ENCODE measurements around the gene OAT. TPM values are rescaled to one million over a fixed set of nuclear protein-coding genes. Genes with fewer than 3 reads are reported as not detected.

The OAT gene
- total and polyA plus RNA-seq, 4 donors: 25.1 to 255 (median 69.1) TPM

DNA sequence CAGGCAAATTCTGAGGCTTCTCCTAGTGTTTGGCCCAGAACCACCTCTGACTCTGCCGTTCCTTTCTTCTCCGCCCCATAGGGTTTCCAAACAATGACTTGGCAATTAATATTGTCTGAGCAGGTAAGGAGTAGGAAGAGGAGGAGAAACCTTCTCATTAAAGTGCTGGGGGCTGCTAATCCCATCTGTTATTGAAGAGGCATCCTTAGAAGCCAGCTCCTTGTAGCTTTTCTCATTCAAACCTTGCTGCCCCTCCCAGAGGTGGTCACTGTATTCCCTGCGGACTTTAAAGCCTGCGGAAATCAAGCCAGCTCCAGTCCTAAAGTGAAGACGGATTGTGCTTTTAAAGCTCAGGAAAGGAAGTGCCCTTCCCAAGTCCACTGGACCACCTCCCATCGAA lies 32.6 kb upstream of the OAT start:
- no peak overlapping the region for H3K4me3 ChIP-seq (ENCODE audit: low read depth in 1 of 3, low read length in 3 of 3)
- no peaks in the 10 kb centered on the region for H3K36me3 ChIP-seq (ENCODE audit: control insufficient read depth in 4 of 4, insufficient read depth in 3 of 4, low read depth in 1 of 4, low read length in 3 of 4)
- no peak for TF ChIP-seq SP1 (IDR thresholded peaks at IDR 0.05)
- TF ChIP-seq TAF1 (conservative IDR thresholded peaks at IDR 0.05): no peak
- no peak for TF ChIP-seq HNF4A (conservative IDR thresholded peaks at IDR 0.05)
- TF ChIP-seq RAD21 (IDR thresholded peaks at IDR 0.05): no peak
- TF ChIP-seq YY1 (IDR thresholded peaks at IDR 0.05): no peak
- no peak for TF ChIP-seq RXRA (IDR thresholded peaks at IDR 0.05)
- no peak for TF ChIP-seq NR2F2 (IDR thresholded peaks at IDR 0.05)
- TF ChIP-seq GABPA (IDR thresholded peaks at IDR 0.05 in 1 of 2, conservative IDR thresholded peaks at IDR 0.05 in 1 of 2): no peak
- TF ChIP-seq, protein P1, sequence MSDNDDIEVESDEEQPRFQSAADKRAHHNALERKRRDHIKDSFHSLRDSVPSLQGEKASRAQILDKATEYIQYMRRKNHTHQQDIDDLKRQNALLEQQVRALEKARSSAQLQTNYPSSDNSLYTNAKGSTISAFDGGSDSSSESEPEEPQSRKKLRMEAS (IDR thresholded peaks at IDR 0.05): no peak
- no peak for TF ChIP-seq FOXA2 (IDR thresholded peaks at IDR 0.05)
- TF ChIP-seq HNF4G (IDR thresholded peaks at IDR 0.05): no peak
- no peak for TF ChIP-seq CTCF (IDR thresholded peaks at IDR 0.05; ENCODE audit: low read depth, low read length, missing input control)
- no peak overlapping the region for H3K27ac ChIP-seq (ENCODE audit: low read depth in 1 of 2, low read length in 2 of 2)
- DNase-seq (ENCODE audit: low spot score): no peak
- H3K27me3 ChIP-seq (ENCODE audit: control insufficient read depth in 4 of 4, insufficient read depth in 4 of 4, low read length in 3 of 4): peaks cover 5 to 31% (median 20%) of the 10 kb centered on the region in 4 donors
- no peak overlapping the region for H3K9ac ChIP-seq (ENCODE audit: low read depth in 1 of 2, low read length in 2 of 2)
- H3K4me1 ChIP-seq (ENCODE audit: control insufficient read depth in 4 of 4, insufficient read depth in 4 of 4, low read length in 3 of 4): peaks cover 9 to 28% (median 20%) of the 10 kb centered on the region in 4 donors
- 43% methylated on average over 6 of the region's 6 CpGs for WGBS
- H3K9me3 ChIP-seq (ENCODE audit: control insufficient read depth in 4 of 4, low read length in 3 of 4): no peaks in the 10 kb centered on the region

DNA sequence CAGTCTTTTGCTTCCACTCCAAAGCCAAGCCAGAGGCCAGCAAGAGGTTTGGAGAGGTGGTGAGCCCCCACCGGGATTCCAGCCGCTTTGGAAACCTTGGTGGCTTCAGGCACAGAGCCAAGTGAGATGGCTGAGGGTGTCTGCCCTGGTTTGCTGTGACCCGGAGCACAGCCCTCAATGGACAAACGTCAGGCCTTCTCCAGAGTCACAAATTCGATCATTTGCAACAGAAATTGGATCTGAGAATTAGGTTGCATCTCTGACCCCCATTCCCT lies 32.0 kb upstream of the OAT start:
- Histone ChIP-seq H3K4me1 (ENCODE audit: control insufficient read depth in 4 of 4, insufficient read depth in 4 of 4, low read length in 3 of 4) (peaks cover 9 to 28% (median 20%) of the 10 kb centered on the region in 4 donors), H3K9ac (ENCODE audit: low read depth in 1 of 2, low read length in 2 of 2) (no peak overlapping the region), H3K27me3 (ENCODE audit: control insufficient read depth in 4 of 4, insufficient read depth in 4 of 4, low read length in 3 of 4) (peaks cover 5 to 31% (median 20%) of the 10 kb centered on the region in 4 donors), H3K9me3 (ENCODE audit: control insufficient read depth in 4 of 4, low read length in 3 of 4) (no peaks in the 10 kb centered on the region), H3K4me3 (ENCODE audit: low read depth in 1 of 3, low read length in 3 of 3) (no peak overlapping the region), H3K27ac (ENCODE audit: low read depth in 1 of 2, low read length in 2 of 2) (no peak overlapping the region), H3K36me3 (ENCODE audit: control insufficient read depth in 4 of 4, insufficient read depth in 3 of 4, low read depth in 1 of 4, low read length in 3 of 4) (no peaks in the 10 kb centered on the region)
- TF ChIP-seq NR2F2 (IDR thresholded peaks at IDR 0.05) (no peak), RXRA (IDR thresholded peaks at IDR 0.05) (no peak), GABPA (IDR thresholded peaks at IDR 0.05 in 1 of 2, conservative IDR thresholded peaks at IDR 0.05 in 1 of 2) (no peak), FOXA1 (IDR thresholded peaks at IDR 0.05) (no peak), HNF4A (conservative IDR thresholded peaks at IDR 0.05) (no peak), HNF4G (IDR thresholded peaks at IDR 0.05) (no peak), EGR1 (IDR thresholded peaks at IDR 0.05; ENCODE audit: low read depth in 2 of 2) (no peak), FOXA2 (IDR thresholded peaks at IDR 0.05) (no peak), RAD21 (IDR thresholded peaks at IDR 0.05) (no peak), ATF3 (IDR thresholded peaks at IDR 0.05) (no peak), JUND (IDR thresholded peaks at IDR 0.05) (no peak), YY1 (IDR thresholded peaks at IDR 0.05) (no peak), CTCF (IDR thresholded peaks at IDR 0.05; ENCODE audit: low read depth, low read length, missing input control) (no peak), TAF1 (conservative IDR thresholded peaks at IDR 0.05) (no peak), SP1 (IDR thresholded peaks at IDR 0.05) (no peak)
- TF ChIP-seq, protein P2, sequence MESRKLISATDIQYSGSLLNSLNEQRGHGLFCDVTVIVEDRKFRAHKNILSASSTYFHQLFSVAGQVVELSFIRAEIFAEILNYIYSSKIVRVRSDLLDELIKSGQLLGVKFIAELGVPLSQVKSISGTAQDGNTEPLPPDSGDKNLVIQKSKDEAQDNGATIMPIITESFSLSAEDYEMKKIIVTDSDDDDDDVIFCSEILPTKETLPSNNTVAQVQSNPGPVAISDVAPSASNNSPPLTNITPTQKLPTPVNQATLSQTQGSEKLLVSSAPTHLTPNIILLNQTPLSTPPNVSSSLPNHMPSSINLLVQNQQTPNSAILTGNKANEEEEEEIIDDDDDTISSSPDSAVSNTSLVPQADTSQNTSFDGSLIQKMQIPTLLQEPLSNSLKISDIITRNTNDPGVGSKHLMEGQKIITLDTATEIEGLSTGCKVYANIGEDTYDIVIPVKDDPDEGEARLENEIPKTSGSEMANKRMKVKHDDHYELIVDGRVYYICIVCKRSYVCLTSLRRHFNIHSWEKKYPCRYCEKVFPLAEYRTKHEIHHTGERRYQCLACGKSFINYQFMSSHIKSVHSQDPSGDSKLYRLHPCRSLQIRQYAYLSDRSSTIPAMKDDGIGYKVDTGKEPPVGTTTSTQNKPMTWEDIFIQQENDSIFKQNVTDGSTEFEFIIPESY (IDR thresholded peaks at IDR 0.05): no peak
- TF ChIP-seq, protein P1 (IDR thresholded peaks at IDR 0.05): no peak
- TF ChIP-seq, protein P3, sequence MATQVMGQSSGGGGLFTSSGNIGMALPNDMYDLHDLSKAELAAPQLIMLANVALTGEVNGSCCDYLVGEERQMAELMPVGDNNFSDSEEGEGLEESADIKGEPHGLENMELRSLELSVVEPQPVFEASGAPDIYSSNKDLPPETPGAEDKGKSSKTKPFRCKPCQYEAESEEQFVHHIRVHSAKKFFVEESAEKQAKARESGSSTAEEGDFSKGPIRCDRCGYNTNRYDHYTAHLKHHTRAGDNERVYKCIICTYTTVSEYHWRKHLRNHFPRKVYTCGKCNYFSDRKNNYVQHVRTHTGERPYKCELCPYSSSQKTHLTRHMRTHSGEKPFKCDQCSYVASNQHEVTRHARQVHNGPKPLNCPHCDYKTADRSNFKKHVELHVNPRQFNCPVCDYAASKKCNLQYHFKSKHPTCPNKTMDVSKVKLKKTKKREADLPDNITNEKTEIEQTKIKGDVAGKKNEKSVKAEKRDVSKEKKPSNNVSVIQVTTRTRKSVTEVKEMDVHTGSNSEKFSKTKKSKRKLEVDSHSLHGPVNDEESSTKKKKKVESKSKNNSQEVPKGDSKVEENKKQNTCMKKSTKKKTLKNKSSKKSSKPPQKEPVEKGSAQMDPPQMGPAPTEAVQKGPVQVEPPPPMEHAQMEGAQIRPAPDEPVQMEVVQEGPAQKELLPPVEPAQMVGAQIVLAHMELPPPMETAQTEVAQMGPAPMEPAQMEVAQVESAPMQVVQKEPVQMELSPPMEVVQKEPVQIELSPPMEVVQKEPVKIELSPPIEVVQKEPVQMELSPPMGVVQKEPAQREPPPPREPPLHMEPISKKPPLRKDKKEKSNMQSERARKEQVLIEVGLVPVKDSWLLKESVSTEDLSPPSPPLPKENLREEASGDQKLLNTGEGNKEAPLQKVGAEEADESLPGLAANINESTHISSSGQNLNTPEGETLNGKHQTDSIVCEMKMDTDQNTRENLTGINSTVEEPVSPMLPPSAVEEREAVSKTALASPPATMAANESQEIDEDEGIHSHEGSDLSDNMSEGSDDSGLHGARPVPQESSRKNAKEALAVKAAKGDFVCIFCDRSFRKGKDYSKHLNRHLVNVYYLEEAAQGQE (IDR thresholded peaks at IDR 0.05): no peak
- 18% methylated on average over 5 of the region's 5 CpGs for WGBS
- no peak for DNase-seq (ENCODE audit: low spot score)
